Ovary (tissue), 3 donors: ENCODE results near the gene BRINP1.

Experiments
- CTCF ChIP-seq, 3 donors: fragments of 450-650 bp in 2 of 3; fragments of 200-600 bp in 1 of 3; IDR thresholded peaks; one replicate each; pipeline versions ENCODE4 v1.5.1 to v1.8.0; 2016 to 2022; ENCODE audit warnings: antibody characterized with exemption in 3 of 3, mild to moderate bottlenecking in 1 of 3
- EP300 ChIP-seq: sonication (generic); formaldehyde crosslinking; IDR thresholded peaks from one replicate; pipeline ENCODE4 v1.6.1; 2017; ENCODE audit warnings: antibody characterized with exemption
- POLR2A ChIP-seq: fragments of 450-650 bp; IDR thresholded peaks from one replicate; pipeline ENCODE4 v1.6.1; 2017; ENCODE audit warnings: antibody characterized with exemption, mild to moderate bottlenecking, moderate library complexity
- donor health status: DM: no; HTN: no; CAD: no.

DNA sequence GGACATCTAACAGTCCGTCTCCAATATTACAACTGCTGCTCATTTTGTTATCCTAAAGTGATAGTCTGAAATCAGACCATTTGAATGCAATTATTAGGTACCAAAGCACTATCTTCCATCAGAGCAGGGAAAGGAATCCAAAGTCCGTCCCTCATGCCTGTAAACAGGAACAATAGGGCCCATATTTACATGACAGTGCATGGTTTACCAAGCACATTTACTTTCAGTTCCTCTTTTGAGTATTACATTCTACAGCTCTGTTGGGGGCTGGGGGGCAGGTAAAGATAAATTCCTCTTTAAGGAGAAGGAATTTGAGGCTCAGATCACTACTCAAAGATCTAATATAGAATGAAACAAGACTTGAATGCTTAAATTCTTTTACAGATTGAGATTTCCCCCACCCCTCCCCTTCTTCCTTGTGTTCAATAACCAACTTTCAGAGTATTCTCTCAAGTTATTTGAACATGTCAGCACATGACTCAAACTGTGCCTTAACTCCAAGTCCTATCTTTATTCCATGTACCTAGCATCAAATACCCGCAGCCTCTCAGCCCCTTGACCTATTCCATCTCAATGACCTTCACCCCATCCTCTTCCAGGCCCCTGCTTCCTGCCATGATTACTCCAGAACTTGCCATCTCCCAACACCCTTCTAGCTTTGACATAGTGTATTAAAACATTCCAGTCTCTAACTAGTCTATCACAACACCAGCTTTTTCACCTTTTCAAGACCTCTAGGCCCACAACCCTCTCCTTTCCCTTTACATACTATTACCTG is 71.0 kb downstream of the BRINP1 start:
- TF ChIP-seq CTCF (IDR thresholded peaks at IDR 0.05) (no peak), POLR2A (no peak), EP300 (no peak)
